Panc1 (cell line): ENCODE results near the gene RAB3GAP2. TPM values are rescaled to one million over a fixed set of nuclear protein-coding genes. Genes with fewer than 3 reads are reported as not detected.

ENCODE experiments used
- ATAC-seq: fragments of 200-7000 bp; cut with Tn5 transposase; 2 replicates; pipeline ENCODE4 v1.9.1; 2020; ENCODE audit warnings: mild to moderate bottlenecking, moderate library complexity
- BruUV-seq: library from RNA; stranded (reverse); fragments of 400-500 nt; replicated peaks from 2 replicates; lab custom pipeline; 2021; lab: Mats Ljungman, UMichigan
- CTCF ChIA-PET: fragments of 300-600 bp; sonication (Branson Sonifier 250); formaldehyde crosslinking; loops from one replicate; lab custom pipeline; 2022; ENCODE audit warnings: antibody characterized with exemption; lab: Charles Lee
- POLR2A ChIA-PET: fragments of 300-600 bp; sonication (Branson Sonifier 250); formaldehyde crosslinking; loops from one replicate; lab custom pipeline; 2022; ENCODE audit warnings: antibody characterized with exemption; lab: Charles Lee
- DNase-seq: peaks from one replicate; pipeline ENCODE4 v3.0.0-alpha.2; 2010; ENCODE audit warnings: low read depth, low spot score
- H3K27ac ChIP-seq: 2 replicates; pipeline ENCODE4 v1.5.1; 2011; ENCODE audit warnings: mild to moderate bottlenecking, low read length, inconsistent platforms
- H3K27me3 ChIP-seq: fragments of 200-500 bp; sonication (Bioruptor generic); 2 replicates; pipeline ENCODE4 v1.6.0; 2014; ENCODE audit warnings: low read length, inconsistent platforms; ENCODE audit not compliant: control insufficient read depth, insufficient read depth
- H3K36me3 ChIP-seq: fragments of 200-500 bp; sonication (Bioruptor generic); 2 replicates; pipeline ENCODE4 v1.5.1; 2014; ENCODE audit warnings: inconsistent platforms, mild to moderate bottlenecking, low read length, moderate library complexity; ENCODE audit not compliant: control insufficient read depth, insufficient read depth
- H3K4me1 ChIP-seq: 2 replicates; pipeline ENCODE4 v1.5.1; 2011; ENCODE audit warnings: inconsistent platforms, mild to moderate bottlenecking, low read length, moderate library complexity; ENCODE audit not compliant: control insufficient read depth, insufficient read depth
- H3K4me3 ChIP-seq, 2 experiments: 2 replicates each; pipeline ENCODE4 v1.5.1; 2011 to 2012; ENCODE audit warnings: low read depth in 2 of 2, low read length in 2 of 2, mild to moderate bottlenecking in 2 of 2, inconsistent platforms in 1 of 2, moderate library complexity in 1 of 2
- H3K9me3 ChIP-seq: fragments of 200-500 bp; sonication (Bioruptor generic); 2 replicates; pipeline ENCODE4 v1.5.1; 2014; ENCODE audit warnings: low read depth, mild to moderate bottlenecking, inconsistent platforms, low read length, moderate library complexity; ENCODE audit not compliant: control insufficient read depth, insufficient read depth
- POLR2AphosphoS5 ChIP-seq: IDR thresholded peaks from 2 replicates; pipeline ENCODE4 v1.6.1; 2012; ENCODE audit warnings: mild to moderate bottlenecking, low read depth, low read length, moderate library complexity
- SIN3A ChIP-seq: IDR thresholded peaks from 2 replicates; pipeline ENCODE4 v1.6.1; 2012; ENCODE audit warnings: low read depth, mild to moderate bottlenecking, low read length, moderate library complexity, borderline replicate concordance; ENCODE audit not compliant: insufficient read depth
- TCF7L2 ChIP-seq: IDR thresholded peaks from 2 replicates; pipeline ENCODE4 v1.6.1; 2011; ENCODE audit warnings: mild to moderate bottlenecking, low read depth, low read length, inconsistent platforms
- in situ Hi-C: cut with HindIII; loops from 2 replicates; pipeline ENCODE4 v1.10.0; 2016; ENCODE audit warnings: low sequenced_read_pairs, low pct_unique_long_range_greater_than_20kb
- intact Hi-C: fragments of 100-400 bp; cut with micrococcal nuclease; formaldehyde crosslinking; loops from one replicate; pipeline ENCODE4 v1.10.0; 2022; ENCODE audit not compliant: unreplicated experiment
- total RNA-seq: library from RNA; stranded (reverse); gene quantifications from one replicate; pipeline ENCODE4 v1.2.1, GENCODE V29; 2021; ENCODE audit not compliant: unreplicated experiment
- TF ChIP-seq, protein P1 (sequence below), 2 experiments: IDR thresholded peaks; 2 replicates each; pipeline ENCODE4 v1.6.1; 2011 to 2012; ENCODE audit warnings: low read depth in 2 of 2, control low read depth in 1 of 2, low read length in 1 of 2, mild to moderate bottlenecking in 1 of 2, moderate library complexity in 1 of 2; ENCODE audit not compliant: insufficient read depth in 1 of 2
- TF ChIP-seq, protein P2 (sequence below): fragments of 450-650 bp; IDR thresholded peaks from 2 replicates; pipeline ENCODE4 v1.5.1; 2017; ENCODE audit warnings: mild to moderate bottlenecking

RAB3GAP2 gene
- total RNA-seq, 1 experiment from 2014 or later, result 39.0 TPM

DNA sequence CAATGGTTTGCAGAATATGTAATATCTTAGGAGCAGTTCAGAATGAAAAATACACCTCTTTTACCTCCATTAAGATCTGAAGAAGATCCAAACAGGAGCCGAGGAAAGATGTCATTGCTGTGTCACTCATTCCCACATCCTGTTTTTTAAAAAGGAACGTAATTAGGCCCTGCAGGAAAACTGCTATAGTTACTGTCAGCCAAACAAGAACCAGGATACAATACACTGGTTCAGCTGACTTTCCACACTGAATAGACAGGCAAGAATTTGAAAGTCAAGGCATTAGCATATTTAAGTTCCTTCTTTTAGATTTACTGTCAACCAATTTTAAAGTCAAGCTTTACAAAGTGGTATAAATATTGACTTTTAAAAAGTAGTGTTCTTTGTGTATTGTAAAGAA, 114.5 kb downstream of the RAB3GAP2 start:
- CTCF ChIA-PET, result no interaction called here
- H3K9me3 ChIP-seq, result no peaks in the 10 kb centered on the region
- H3K27me3 ChIP-seq, result no peaks in the 10 kb centered on the region
- in situ Hi-C loops, result no loop called here
- intact Hi-C loops, result no loop called here
- BruUV-seq, result no TSS peak
- peaks cover 10% of the 10 kb centered on the region for H3K36me3 ChIP-seq
- no peaks in the 10 kb centered on the region for H3K4me1 ChIP-seq
- TF ChIP-seq, protein P1, sequence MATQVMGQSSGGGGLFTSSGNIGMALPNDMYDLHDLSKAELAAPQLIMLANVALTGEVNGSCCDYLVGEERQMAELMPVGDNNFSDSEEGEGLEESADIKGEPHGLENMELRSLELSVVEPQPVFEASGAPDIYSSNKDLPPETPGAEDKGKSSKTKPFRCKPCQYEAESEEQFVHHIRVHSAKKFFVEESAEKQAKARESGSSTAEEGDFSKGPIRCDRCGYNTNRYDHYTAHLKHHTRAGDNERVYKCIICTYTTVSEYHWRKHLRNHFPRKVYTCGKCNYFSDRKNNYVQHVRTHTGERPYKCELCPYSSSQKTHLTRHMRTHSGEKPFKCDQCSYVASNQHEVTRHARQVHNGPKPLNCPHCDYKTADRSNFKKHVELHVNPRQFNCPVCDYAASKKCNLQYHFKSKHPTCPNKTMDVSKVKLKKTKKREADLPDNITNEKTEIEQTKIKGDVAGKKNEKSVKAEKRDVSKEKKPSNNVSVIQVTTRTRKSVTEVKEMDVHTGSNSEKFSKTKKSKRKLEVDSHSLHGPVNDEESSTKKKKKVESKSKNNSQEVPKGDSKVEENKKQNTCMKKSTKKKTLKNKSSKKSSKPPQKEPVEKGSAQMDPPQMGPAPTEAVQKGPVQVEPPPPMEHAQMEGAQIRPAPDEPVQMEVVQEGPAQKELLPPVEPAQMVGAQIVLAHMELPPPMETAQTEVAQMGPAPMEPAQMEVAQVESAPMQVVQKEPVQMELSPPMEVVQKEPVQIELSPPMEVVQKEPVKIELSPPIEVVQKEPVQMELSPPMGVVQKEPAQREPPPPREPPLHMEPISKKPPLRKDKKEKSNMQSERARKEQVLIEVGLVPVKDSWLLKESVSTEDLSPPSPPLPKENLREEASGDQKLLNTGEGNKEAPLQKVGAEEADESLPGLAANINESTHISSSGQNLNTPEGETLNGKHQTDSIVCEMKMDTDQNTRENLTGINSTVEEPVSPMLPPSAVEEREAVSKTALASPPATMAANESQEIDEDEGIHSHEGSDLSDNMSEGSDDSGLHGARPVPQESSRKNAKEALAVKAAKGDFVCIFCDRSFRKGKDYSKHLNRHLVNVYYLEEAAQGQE (IDR thresholded peaks at IDR 0.05; ENCODE audit: insufficient read depth in 1 of 2, low read depth in 2 of 2, low read length in 1 of 2), result no peak
- TF ChIP-seq POLR2AphosphoS5, result no peak
- TF ChIP-seq, protein P2, sequence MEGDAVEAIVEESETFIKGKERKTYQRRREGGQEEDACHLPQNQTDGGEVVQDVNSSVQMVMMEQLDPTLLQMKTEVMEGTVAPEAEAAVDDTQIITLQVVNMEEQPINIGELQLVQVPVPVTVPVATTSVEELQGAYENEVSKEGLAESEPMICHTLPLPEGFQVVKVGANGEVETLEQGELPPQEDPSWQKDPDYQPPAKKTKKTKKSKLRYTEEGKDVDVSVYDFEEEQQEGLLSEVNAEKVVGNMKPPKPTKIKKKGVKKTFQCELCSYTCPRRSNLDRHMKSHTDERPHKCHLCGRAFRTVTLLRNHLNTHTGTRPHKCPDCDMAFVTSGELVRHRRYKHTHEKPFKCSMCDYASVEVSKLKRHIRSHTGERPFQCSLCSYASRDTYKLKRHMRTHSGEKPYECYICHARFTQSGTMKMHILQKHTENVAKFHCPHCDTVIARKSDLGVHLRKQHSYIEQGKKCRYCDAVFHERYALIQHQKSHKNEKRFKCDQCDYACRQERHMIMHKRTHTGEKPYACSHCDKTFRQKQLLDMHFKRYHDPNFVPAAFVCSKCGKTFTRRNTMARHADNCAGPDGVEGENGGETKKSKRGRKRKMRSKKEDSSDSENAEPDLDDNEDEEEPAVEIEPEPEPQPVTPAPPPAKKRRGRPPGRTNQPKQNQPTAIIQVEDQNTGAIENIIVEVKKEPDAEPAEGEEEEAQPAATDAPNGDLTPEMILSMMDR, result no peak
- no peak for TF ChIP-seq SIN3A
- no peak for TF ChIP-seq TCF7L2
- DNase-seq, result no peak
- H3K4me3 ChIP-seq, result no peak overlapping the region
- POLR2A ChIA-PET, result no interaction called here
- no peak overlapping the region for H3K27ac ChIP-seq
- no peak for ATAC-seq

DNA sequence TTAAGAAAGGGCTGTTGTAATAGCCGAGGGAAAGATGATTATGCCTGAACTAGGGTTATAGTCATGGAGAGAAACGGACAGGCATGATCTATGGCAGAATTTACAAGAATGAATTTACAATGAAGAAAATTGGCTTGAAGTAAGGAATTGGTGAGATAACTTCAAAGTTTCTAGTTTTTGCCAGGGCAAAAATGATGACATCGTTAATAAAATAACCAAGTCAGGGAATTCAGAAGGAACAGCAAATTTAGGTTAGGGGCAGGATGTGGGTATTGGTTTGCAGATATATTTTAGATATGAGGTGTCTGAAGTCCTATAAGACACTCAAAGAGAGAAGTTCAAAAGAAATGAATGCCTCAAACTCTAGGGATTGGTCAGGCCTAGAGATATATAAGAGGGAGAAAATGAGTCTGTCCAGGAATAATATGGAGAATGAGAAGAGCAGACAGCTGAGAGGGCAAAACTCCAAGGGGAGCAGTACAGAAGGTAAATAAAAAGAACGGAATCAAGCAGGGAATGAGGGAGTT, 115.6 kb downstream of the RAB3GAP2 start:
- Histone ChIP-seq H3K36me3 (peaks cover 11% of the 10 kb centered on the region), H3K27me3 (no peaks in the 10 kb centered on the region), H3K27ac (no peak overlapping the region), H3K9me3 (no peaks in the 10 kb centered on the region), H3K4me1 (no peaks in the 10 kb centered on the region), H3K4me3 (no peak overlapping the region)
- ATAC-seq (no peak), DNase-seq (no peak)
- TF ChIP-seq POLR2AphosphoS5 (no peak), SIN3A (no peak), TCF7L2 (no peak)
- TF ChIP-seq, protein P2, result no peak
- TF ChIP-seq, protein P1 (IDR thresholded peaks at IDR 0.05; ENCODE audit: insufficient read depth in 1 of 2, low read depth in 2 of 2, low read length in 1 of 2), result no peak
- no TSS peak for BruUV-seq
- CTCF ChIA-PET, result interaction anchor here (0.8 kb wide), 1 partner anchor 523 kb away, joined by 3 read pairs; no protein-coding TSS in a partner anchor
- in situ Hi-C loops (no loop called here), intact Hi-C loops (no loop called here)
- POLR2A ChIA-PET, result no interaction called here
